Panc1 (cell line): ENCODE measurements around the gene ZFAND6.

Experiments used
- CTCF ChIP-seq: fragments of 450-650 bp; IDR thresholded peaks from 2 replicates; pipeline ENCODE4 v1.5.1; 2017; ENCODE audit warnings: mild to moderate bottlenecking
- REST ChIP-seq, 2 experiments: IDR thresholded peaks; 2 replicates each; pipeline ENCODE4 v1.6.1; 2011 to 2012; ENCODE audit warnings: low read depth in 2 of 2, control low read depth in 1 of 2, low read length in 1 of 2, mild to moderate bottlenecking in 1 of 2, moderate library complexity in 1 of 2; ENCODE audit not compliant: insufficient read depth in 1 of 2
- TCF7L2 ChIP-seq: IDR thresholded peaks from 2 replicates; pipeline ENCODE4 v1.6.1; 2011; ENCODE audit warnings: mild to moderate bottlenecking, low read depth, low read length, inconsistent platforms

GRCh38 chr15:80036071-80036470 lies 23.4 kb upstream of the ZFAND6 start:
- TF ChIP-seq CTCF, result no peak
- TF ChIP-seq REST (IDR thresholded peaks at IDR 0.05; ENCODE audit: insufficient read depth in 1 of 2, low read depth in 2 of 2, low read length in 1 of 2), result no peak
- TF ChIP-seq TCF7L2, result no peak
